ENCODE data around the gene USP43. TPM values are rescaled to one million over a fixed set of nuclear protein-coding genes. Genes with fewer than 3 reads are reported as not detected.

Gene USP43
- total and polyA plus RNA-seq, 10 of the 15 experiments (the other 5 are each of a cell fraction or from before 2014, with no cell fraction given): 0.94 TPM; not detected in 9

- Histone ChIP-seq H4K20me1 (ENCODE audit: control insufficient read depth, insufficient read depth) (no peaks in the 10 kb centered on the region), H3K4me2 (ENCODE audit: control insufficient read depth, insufficient read depth) (no peak overlapping the region), H3K36me3 (ENCODE audit: control insufficient read depth in 2 of 2, insufficient read depth in 2 of 2, low read length in 1 of 2) (no peaks in the 10 kb centered on the region), H3K79me2 (ENCODE audit: control insufficient read depth, insufficient read depth, low read length) (no peaks in the 10 kb centered on the region), H3K9me3 (replicated peaks; ENCODE audit: control insufficient read depth, insufficient read depth, low read length) (peaks cover 3% of the 10 kb centered on the region; the same call in 2 of the 3 replicates), H3K27ac (ENCODE audit: control insufficient read depth, insufficient read depth) (no peak overlapping the region), H3K4me1 (ENCODE audit: control insufficient read depth, insufficient read depth, low read length) (no peaks in the 10 kb centered on the region), H3K9ac (ENCODE audit: control insufficient read depth, insufficient read depth, low read length) (no peak overlapping the region), H3K4me3 (no peak overlapping the region), H2AFZ (ENCODE audit: control insufficient read depth, low read depth, low read length) (no peak overlapping the region), H3K27me3 (replicated peaks in 1 of 2; ENCODE audit: control insufficient read depth in 2 of 2, insufficient read depth in 2 of 2, low read length in 1 of 2) (no peaks in the 10 kb centered on the region)
- RAD21 ChIA-PET (ENCODE audit: unreplicated experiment): no interaction called here
- intact Hi-C loops (cut with micrococcal nuclease; ENCODE audit: unreplicated experiment): no loop called here
- BruUV-seq (replicated peaks): no TSS peak
- in situ Hi-C loops (cut with MboI): no loop called here
- WGBS (ENCODE audit: insufficient coverage, insufficient replicate concordance, low lambda C conversion rate, missing lambda C conversion rate): 66% methylated on average over 4 of the region's 4 CpGs
- SMC1A ChIA-PET (ENCODE audit: uncharacterized antibody, unreplicated experiment): no interaction called here
- FAIRE-seq: no peak
- CTCF ChIA-PET: interaction anchor here (2.2 kb wide), 1 partner anchor 99 kb away, joined by 11 read pairs; the partner anchor contains the start of gene CFAP52
- ATAC-seq: no peak
- POLR2A ChIA-PET: no interaction called here
- no peak for DNase-seq (ENCODE audit: low read depth, low spot score)
- TF ChIP-seq E2F4 (IDR thresholded peaks at IDR 0.05; ENCODE audit: low read depth, low read length) (no peak), PKNOX1 (IDR thresholded peaks at IDR 0.05) (no peak), RAD51 (IDR thresholded peaks at IDR 0.05) (no peak), SMC3 (IDR thresholded peaks at IDR 0.05; ENCODE audit: borderline replicate concordance, low read length) (no peak), DPF2 (IDR thresholded peaks at IDR 0.05) (no peak), MTA3 (IDR thresholded peaks at IDR 0.05; ENCODE audit: borderline replicate concordance, low read length) (no peak), MAX (IDR thresholded peaks at IDR 0.05; ENCODE audit: low read depth, low read length) (no peak), SRF (IDR thresholded peaks at IDR 0.05; ENCODE audit: low read depth in 2 of 2, low read length in 2 of 2) (no peak), NFYA (IDR thresholded peaks at IDR 0.05; ENCODE audit: borderline replicate concordance, low read depth, low read length) (no peak), CHD2 (IDR thresholded peaks at IDR 0.05; ENCODE audit: borderline replicate concordance, low read depth, low read length) (no peak), BCLAF1 (IDR thresholded peaks at IDR 0.05) (no peak), JUNB (IDR thresholded peaks at IDR 0.05) (no peak), ZZZ3 (IDR thresholded peaks at IDR 0.05; ENCODE audit: control insufficient read depth, insufficient read length, low read depth) (no peak), IRF5 (IDR thresholded peaks at IDR 0.05; ENCODE audit: borderline replicate concordance) (no peak), BCL3 (IDR thresholded peaks at IDR 0.05; ENCODE audit: borderline replicate concordance, insufficient read depth, low read depth, low read length, poor library complexity, severe bottlenecking) (no peak)
Measured at GRCh38 chr17:9676084-9676483, 30.8 kb downstream of the USP43 start.
